HG03025 (cell line): ENCODE data around the gene SATB1.

Experiments
- ATAC-seq: cut with Tn5 transposase; IDR thresholded peaks from one replicate; pipeline ENCODE4 v1.9.1; 2021; ENCODE audit warnings: mild to moderate bottlenecking, moderate library complexity; ENCODE audit not compliant: unreplicated experiment, low FRiP score

The SATB1 gene

DNA sequence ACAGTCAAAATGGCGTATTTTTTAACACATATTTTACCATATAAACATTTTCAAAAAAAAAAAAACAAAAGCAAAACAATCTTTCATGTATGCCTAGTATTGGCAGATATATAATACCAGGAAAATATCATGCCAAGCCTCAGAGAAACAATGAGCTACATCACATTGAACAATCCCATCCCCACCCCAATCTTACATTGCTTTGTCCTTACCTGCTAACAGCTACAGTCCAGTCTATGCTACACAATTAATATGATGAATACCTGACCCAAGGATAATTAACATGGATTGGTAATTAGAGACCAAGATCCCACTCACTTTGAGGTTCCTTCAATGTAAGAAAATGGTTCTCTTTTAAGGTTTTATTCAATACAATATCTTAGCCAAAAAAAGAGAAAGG lies 7.6 kb upstream of the SATB1 start:
- ATAC-seq: no peak

DNA sequence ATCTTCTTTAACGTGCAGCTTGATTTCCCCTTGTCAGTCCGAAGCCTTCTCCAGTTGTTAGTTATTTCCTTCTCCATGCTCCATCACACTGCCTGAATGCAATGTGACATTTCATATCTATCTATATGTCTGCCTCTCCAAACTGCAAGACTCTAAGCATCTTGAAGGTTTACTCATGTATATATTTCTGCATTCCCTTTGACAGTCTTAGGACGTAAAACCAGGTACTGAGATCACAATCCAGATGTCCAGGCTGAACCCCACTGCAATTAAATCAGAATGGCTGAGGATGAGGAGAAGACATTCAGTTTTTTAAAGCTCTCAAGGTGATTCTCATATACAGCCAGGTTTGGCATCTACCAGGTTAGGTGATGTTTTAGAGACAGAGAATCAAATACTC lies 6.1 kb upstream of the SATB1 start:
- ATAC-seq: no peak

DNA sequence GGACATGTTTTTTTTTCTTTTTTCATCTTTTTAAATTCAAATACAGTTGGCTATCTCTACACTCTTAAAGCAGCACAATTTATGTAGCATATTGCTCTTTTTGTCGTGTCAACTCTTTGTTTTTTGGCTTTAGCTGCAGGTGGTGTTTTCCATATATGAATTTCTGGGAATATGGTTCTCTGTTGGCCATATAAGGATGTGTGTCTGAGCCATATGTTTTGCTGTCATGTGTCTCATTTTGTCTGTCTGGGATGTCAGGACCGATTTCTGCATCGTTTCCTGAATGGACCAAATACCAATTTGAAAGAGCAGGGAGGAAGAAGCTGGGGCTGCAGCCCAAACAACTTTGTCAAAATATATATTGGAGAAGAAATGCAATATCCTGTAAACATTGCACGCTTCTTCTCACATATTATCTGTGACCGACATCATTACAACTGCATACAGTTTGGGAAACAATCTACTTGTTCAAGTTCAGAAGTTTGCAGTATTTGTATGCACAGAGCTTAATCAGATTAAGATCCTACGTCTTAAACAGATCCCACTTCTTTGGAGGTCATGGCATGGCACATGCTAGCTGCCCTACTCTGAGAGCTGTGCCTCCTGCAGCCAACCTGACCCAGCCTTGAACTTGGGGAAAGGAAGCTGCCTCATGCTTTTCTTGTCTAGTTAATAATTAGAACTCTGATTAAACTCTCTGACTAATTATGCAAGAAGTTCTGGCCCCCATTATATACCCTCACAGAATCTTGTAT lies 4.0 kb upstream of the SATB1 start:
- no peak for ATAC-seq

DNA sequence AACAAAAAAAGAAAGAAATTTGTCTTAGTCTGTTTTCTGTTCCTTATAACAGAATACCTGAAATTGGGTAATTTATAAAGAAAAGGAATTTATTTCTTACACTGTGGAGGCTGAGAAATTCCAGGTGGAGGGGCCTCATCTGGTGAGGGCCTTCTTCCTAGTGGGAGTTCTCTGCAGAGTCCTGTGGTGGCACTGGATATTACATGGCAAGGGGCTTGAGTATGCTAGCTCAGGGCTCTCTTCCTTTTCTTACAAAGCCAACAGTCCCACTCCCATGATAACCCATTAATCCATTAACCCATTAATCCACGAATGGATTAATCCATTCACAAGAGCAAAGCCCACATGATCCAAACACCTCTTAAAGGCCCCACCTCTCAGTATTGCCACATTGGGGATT lies 2.9 kb upstream of the SATB1 start:
- ATAC-seq: no peak

DNA sequence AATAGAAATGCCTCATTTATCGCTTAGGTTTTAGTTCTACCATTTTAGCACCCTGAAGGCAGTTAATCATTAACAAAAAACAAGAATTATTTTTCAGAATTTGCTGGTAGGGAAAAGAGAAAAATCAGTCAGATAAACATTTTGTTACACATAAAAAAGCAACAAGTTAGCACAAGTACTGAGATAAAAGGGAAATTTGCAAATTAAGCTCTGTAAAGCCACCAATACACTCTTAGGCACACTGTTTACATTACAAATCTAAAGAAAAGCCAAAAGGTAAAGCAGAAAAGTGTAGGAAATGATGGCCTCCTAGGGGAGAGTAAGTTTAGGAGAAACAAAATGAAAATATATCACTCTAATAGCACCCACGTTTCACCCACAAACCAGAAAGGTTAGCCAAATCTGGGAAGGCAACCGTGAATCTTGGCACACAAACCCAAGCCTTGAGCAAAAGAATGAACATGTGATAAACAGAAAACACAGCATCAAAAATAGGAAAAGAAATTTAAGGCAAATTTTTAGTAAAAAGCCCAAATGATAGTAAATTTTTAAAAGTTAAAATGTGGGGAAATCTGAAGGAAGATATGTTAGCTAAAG lies 1.6 kb upstream of the SATB1 start:
- ATAC-seq: no peak

DNA sequence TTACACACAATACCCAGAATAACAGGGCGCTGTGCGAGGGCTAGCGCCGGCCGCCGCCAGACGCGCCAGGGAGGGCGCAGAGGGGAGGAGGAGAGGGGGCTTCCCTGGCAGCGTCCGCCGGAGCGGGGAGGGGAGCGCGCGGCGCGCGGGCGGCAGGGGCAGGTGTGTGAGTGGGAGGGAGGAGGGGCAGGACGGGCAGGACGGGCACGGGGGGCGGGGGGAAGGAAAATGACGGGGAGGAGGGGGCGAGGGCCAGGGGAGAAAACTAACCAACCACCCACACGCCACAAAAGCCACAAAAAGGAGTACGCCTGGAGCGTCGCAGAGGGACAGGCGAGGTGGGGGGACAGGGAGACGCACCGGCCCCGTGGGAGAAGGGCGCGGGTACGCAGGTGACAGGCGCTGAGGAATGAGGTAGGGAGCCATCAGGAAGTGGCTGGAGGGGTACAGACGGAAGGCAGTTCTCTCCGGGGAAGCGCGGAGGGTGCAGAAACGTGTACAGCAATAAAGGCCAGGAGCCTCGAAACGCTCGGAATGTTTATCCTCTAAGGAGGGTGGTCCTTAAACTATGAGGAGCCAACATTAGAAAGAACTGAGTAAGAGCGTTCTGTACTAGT lies 610 bp upstream of the SATB1 start:
- no peak for ATAC-seq

DNA sequence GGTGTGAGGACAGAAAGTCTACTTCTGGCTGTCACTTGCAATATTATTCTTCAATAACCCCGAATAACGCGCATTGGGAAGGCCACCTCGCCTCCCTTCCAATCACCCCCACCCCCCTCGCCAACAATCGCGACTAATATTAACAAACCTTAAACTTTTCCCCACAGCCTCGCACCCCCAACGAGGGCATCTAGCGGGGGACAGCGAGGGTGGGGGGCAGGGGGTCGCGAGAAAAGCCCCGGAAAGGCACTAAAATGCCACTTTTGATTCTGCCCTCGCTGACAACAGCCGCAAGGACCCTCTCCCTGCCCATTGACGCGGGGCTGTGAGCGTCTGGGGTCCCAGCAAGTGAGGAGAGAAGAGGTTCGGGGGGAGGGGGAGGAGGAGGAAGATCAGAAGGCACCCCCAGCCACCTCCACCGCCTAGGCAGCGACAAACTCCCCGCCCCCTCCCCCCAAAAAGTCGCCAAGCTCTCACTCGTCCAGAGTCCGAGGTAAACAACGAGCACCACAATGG lies 868 bp downstream of the SATB1 start:
- ATAC-seq: peak; percentile 16

DNA sequence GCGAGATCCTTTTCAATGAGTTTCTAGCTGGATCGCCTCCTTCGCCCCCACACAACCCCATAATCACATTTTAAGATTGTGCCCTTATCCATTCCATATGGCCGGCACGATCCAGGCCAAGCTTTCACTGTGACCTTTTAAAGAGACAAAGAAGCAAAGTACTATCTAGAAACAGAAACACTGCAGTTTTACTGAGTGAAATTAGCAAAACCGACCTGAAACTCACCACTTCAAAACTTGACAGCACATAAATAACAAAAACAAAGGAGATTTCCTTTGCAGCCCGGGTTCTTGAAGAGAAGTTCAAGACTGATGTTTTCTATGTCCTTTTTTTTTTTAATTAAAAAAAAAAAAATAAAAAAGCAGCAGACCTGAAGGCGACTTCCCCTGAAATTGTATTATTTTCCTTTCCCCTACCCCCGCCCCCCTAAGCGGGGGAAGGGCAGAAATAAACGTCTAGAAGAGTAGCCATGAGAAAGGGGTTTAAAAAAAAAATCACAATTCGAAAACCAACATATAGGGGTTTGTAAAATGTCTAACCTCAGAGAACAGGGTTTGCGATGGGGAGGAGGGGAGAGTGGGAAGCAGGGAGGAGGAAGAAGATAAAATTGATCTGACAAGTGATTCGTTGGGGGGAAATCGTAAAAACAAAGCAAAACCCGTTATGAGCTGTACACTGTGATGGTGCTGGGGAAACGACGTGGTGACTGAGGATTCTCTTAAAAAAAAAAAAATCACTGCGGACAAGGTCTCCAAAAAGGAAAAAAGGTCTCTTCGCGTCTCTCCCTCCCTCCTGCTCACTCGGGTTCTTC lies 1.5 kb downstream of the SATB1 start:
- ATAC-seq: peak; percentile 84

DNA sequence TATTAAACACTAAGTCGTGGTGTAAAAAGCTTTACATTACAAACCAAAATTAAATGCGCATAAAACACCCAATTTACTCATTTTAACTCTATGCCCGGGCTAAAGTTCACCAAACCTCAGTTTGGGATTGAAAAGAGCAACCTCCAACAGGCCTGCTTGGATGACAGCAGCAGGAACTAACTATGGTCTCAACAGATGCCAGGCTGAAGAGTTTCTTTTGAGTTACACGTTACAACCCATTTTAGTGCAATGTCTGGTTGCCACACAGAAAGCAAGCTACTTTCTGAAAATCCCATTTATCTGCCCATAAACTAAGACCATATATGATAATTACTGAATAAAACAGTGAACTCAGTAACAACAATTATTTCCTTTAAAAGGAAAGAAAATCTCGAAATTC lies 2.2 kb downstream of the SATB1 start:
- ATAC-seq: no peak

DNA sequence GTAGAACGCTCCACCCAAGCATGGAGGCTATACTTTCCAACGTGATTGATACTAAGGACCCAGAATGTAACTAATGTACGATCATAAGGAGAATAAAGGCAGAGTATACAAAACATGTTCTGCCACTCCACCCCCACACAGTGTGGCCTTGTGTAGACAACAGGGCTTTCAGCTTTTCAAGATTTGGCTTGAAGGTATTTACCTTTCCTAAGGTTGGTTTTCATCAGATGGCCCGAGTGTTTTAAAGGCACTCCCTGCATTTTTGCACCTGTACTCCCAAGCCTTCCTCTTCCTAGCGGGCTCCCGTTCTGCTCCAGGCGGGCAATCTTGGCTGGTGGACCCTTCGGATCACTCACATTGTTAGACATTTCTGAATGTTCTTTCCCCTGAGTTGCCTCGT lies 4.6 kb downstream of the SATB1 start:
- no peak for ATAC-seq

DNA sequence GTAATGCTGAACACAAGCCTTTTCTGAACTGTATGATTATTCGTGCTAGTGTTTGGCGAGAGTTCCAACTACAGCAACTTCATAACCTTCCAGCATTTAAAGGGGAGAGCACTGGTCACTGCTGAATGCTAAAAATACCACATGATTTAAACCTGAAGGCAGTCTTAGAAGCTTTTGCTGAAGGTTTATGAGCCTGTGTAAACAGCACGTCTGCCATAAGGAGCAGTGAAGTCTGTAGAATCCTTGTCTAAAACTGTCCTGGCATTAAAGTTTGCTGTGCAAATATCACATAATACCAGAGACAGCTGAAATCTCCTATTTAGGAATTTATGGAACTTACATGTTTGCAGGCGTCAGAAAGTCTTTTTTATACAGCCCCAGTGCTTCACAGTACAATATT lies 5.9 kb downstream of the SATB1 start:
- ATAC-seq: no peak

DNA sequence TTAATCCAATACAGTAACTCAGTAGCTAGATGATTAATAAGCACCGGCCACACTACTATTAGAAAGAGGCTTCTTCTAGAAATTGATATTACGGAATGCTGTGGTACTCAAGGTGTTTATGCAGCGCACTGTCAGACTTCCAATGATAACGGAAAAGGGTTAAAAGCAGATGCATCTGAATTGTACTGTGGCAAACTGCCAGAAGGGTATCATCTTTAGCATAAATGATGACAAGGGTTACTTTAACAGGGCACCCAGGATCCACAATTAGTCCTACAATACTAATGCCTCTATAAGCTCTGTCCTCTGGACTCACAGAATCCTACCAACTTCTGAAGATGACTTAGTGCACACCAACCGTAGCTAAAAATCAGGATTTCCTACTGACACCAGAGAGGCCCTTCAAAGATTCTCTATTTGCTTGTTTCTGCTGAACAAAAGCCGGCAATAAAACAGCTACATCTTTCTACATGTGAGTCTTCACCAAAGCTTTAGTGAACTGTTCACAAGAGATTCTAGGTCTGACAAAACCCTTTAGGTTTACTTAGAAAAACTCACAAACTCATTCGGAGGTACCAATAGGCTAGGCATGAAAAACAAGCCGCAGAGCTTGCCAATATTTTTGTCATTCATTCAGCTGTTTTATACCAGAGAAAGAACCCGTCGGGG lies 7.1 kb downstream of the SATB1 start:
- ATAC-seq: no peak

DNA sequence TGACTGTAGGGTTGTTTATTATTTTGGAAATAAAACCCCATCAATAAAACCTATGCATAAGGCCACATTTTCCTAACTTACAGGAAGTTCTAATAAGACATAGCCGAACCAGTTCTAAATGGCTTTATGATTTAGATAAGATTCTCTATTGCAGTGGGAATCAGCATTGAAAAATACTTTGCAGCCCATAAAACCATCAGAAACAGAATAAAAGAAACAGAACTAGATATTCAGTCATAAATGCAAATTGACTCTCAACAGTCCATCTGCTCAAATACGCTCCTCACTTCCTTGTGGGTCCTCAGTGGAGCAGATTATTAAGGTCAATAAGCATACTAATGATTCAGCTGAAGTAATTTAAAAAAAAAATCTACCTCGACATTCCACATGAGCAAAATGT lies 8.8 kb downstream of the SATB1 start:
- no peak for ATAC-seq

DNA sequence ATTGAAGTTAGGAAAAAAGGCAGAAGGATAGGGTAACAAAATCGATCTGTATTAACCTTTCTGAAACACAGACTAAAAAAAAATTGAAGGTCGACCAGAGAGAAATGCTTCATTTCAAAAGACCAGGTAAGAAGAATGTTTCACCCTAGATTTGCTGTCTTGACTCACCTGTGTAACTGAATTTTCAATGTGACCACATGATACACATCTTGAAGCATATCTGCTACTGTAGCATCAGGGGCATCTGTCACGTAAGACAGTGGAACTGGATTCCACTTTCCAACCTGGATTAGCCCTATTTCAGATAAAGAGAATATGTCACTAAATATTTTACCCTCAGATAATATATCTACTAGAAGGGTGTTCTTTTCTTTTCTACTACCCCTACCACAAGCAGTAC lies 9.3 kb downstream of the SATB1 start:
- ATAC-seq: no peak

DNA sequence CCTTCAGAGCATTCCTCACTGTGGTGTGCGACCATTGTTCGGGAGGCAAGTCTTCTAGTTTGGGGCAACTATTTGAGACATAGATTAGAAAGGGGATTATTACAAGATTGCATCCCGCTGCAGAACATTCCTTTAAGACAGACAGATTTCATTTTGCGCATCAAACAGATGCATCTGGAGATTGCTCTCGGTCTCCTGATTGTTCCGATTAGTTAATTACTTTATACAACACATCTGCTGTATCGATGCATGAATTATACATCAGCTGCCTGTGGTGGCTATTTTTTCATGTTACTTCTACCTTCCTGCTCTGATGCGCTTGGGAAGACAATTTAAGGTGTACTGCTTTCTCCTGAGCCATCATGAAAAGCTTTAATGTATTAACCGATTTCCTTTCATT lies 10.0 kb downstream of the SATB1 start:
- no peak for ATAC-seq

DNA sequence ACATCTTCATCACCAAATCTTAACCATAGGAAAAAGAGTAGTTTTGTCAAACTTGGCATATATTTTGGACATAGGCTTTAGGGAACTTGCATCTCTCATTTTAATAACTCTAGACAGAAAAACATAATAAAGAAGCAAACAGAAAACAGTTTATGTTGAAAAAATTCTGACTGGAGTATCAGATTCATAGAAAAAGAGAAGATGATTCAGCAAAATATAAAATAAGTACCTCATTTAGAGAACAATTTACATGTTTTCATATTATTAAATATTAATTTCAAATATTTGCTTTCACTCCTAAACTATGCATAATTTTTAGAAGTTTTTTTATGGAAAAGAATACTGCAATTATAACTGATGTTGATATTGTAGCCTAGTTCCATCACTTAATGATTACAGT lies 12.5 kb downstream of the SATB1 start:
- ATAC-seq: no peak

DNA sequence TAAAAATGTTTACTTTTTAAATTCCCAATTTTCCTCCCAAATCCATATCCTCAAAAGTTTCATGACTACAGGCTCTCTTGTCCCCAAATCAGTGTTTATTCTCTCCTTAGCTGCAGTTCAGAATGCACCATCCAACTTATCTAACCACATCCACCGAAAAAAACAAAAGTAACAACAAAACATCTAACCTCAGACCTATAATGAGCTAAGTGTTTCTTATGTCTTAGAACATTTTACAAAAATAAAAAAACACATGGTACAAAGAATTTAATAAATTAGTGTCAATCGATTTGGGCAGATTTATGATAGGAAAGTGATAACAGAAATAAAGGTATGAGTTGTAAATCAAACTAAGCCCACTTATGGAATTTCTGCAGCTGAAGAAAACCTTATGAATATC lies 13.6 kb downstream of the SATB1 start:
- no peak for ATAC-seq

DNA sequence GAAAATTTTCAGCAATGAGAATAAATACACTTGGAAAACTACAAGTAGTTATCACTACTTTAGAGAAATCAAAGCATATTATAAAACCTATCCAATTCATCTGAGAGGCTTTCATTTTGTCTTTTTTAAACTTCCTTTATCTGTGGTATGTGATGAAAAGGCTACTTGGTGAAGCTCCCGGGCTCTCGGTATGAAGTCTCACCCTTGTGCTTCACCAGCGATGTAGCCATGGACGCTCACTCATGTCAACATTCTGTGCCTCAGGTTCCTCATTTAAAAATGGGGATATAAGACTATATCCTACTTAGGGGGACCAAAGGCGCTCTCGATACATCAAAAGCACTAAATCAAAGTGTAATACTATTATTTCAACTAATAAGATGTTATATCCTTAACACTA lies 14.9 kb downstream of the SATB1 start:
- no peak for ATAC-seq

DNA sequence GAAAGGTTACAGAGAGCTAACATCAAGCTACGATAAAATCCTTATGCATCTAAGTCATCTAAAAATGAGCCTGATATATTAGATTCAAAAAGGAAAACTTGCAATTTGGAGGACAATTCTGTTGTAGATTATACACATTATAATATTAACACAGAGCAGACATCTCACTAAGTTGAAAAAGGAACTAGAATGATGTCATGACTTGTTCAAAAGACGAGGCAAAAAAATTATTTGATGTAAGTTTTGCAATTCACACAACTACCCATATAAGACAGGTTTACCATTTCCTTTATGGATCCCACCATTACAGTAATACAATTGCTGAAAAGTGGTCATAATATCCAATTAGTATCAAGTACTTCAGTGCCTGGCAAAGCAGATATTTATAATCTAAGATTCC lies 15.9 kb downstream of the SATB1 start:
- ATAC-seq: no peak

DNA sequence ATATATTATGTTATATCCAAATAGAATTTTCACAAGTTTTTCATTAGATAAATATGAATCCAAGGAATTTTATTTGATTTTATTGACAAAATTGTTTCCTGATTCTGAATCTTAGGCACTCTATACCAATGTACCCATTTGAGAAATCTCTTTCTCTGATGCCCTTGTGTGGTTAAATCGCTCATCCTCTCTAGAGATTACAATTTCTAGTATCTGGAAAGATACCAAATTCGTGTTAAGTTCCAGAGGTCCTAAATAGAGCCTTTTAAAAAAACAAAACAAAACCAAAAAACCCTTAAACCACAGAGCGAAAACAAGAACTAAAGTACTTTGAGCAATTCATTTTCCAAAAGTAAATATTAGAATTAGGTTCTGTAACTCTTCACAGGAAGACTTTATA lies 20.0 kb downstream of the SATB1 start:
- ATAC-seq: no peak

DNA sequence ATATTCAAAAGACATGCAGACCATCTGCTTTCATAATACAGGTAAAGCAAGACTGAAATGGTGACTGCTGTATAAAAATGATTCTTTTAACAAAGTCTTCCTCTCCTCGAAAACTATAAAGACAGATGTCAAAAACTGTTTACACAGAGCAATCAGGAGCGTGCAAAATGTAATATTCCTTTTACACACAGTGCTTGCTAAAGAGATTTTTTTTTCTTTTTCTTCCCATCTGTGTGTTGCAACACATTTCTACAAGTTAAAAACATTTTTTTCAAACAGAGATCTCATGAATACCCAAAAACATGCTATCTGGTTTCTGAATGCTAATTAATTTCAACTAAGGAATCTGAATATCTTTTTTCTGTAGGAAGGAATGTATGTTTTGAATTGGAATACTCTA lies 22.1 kb downstream of the SATB1 start:
- ATAC-seq: no peak
